GM19372 (cell line): ENCODE data around the gene ADGRF3.
"Not testable (repeated sequence)": the region's sequence is repeated elsewhere in the genome, so short reads cannot be mapped to it uniquely, and the experiment has no call there.

Source experiments
- ATAC-seq: cut with Tn5 transposase; IDR thresholded peaks from one replicate; pipeline ENCODE4 v1.9.1; 2021; ENCODE audit warnings: mild to moderate bottlenecking, low read depth, moderate library complexity; ENCODE audit not compliant: unreplicated experiment

Gene ADGRF3

GRCh38 chr2:26351375-26352090, 4.9 kb upstream of the ADGRF3 start:
- no peak for ATAC-seq

GRCh38 chr2:26349690-26350089, 3.1 kb upstream of the ADGRF3 start:
- no peak for ATAC-seq

DNA sequence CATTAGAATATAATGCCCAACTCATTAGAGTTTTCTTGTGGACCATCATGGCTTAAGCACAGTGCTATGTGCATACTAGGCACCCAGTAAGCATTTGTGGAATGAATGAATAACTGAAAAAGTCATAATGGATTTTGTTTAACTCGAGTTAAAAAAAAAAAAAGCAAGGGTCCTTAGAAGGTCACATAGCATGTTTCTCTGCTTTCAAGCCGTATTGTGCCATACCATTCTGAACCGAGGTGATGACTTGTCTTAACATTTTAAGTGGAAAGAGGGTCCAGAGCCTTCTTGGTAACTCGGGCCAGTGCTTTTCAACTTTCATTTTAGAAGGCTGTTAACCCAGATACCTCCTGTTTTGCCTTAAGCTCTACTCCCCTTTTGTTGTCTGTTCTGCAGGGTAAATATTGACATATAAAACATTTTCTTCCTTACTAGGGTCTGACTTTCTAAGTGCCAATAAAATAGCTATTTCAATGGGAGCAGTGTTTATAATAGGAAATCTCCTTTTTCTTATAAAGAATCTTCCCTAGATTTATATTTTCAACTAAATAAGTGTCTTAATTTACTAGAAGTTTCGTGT, 787 bp upstream of the ADGRF3 start:
- no peak for ATAC-seq

DNA sequence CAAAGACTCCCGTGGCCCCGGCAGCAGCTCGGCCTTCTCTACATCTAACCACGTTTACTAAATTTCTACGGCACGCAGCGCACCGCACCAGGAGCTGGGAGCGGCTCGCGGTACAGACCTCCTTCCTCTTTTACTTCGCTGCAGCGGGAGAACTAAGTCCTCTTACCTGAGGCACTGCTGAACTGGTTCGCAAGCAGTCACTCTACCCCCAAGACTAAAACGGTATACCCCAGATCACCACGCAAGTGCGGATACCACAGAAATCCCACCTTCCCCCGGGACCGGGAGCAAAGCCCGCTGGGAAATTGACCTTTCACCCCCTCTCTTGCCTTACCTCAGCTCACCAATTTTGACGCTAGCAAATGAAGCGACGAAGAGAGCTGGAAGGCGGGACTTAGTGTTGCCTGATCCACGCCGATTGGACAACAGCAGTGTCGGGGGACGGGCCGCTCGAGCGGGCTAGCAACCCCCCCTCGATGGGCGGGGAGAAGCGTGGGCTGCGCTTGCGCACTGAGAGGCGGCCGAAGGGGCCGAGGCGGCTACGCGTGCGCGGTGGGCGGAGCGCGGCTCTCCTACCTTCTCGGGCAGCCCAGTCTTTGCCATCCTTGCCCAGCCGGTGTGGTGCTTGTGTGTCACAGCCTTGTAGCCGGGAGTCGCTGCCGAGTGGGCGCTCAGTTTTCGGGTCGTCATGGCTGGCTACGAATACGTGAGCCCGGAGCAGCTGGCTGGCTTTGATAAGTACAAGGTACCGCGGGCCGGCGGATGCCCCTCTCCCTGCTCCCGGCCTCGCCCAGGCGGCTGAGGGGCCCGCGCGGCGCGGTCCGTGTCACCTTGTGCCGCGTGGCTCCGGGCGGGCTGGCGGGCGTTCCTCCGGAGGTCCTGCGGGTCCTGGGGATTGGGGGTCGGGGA, 790 bp downstream of the ADGRF3 start, which contains the start of gene SELENOI:
Gene SELENOI (plus strand): TSS at position 599 of the 909 bp plus-strand sequence. CDS start 90 bp downstream, at position 689.
- ATAC-seq = peak; percentile 91

GRCh38 chr2:26345283-26345544, 1.4 kb downstream of the ADGRF3 start:
- ATAC-seq = no peak

DNA sequence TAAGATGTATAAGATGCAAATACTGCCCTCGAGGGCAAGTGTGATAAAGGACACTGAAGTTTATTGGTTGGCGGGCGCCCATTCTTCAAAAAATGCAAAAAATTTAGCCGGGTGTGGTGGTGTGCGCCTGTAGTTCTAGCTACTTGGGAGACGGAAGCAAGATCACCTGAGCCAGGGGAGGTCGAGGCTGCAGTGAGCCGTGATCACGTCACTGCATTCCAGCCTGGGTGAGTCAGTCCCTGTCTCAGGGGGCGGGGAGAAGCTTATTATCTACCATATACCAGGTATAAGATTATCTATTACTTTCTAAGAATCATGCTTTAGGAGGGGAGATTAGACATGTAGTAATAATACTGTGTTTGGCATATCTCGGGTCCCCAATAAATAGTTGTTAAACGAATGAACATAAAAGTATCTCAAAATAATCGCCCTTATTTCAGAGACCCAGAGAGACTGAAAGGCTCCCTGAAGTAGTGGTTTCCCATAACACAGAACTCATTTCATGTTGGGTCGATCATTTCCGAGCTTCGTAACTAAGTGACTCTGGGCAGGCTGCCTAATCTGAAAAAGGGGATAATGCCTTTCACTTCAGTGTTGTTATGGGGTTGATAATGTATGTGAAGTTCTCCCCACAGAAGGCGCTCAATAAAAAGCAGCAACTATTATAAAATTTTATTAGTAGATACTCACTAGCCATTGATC, 1.9 kb downstream of the ADGRF3 start:
- ATAC-seq = no peak

- no peak for ATAC-seq
Measured at GRCh38 chr2:26340831-26341230, 5.8 kb downstream of the ADGRF3 start.

- no peak for ATAC-seq
Measured at GRCh38 chr2:26337298-26337697, 9.3 kb downstream of the ADGRF3 start.

GRCh38 chr2:26336719-26337118, 9.9 kb downstream of the ADGRF3 start:
- ATAC-seq = no peak

GRCh38 chr2:26335231-26335630, 11.4 kb downstream of the ADGRF3 start:
- no peak for ATAC-seq

DNA sequence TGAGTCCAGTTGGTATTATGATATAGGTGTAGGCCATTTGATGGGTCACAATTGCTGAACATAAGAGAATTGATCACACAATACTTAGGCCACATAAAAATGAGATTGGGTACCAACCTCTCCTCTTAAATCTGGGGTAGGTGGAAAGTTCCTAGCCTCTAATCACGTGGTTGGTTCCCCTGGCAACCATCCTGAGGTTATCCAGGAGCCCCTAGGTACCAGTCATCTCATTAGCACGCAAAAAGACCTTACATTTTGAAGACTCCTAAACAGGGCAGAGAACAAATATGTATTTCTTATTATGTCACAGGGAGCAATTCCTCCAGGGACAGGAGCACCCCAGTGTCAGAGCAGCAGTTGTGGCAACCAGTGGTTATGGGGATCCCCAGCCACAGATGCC, 13.3 kb downstream of the ADGRF3 start:
- no peak for ATAC-seq

GRCh38 chr2:26331321-26331720, 15.3 kb downstream of the ADGRF3 start:
- not testable (repeated sequence) for ATAC-seq

DNA sequence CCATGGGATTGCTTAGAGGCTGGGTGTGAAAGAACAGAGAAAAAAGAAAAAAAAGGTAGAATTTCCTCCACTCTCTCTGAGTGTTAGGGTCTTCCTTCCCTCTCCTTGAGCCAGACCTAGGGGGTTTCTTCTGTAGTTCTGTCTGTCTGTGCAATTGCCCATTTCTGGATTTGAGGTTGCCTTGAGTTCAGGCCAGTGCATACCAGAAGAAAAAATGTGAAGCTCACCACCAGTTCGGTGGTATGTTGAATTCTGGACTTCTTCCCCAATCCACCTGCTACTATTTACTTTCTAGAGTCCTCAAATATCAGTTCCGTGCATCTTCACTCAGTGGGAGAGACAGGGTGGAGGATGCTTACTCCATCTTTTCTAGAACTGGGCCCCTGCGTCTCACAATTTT, 16.0 kb downstream of the ADGRF3 start:
- no peak for ATAC-seq

- no peak for ATAC-seq
Measured at GRCh38 chr2:26330114-26330549, 16.5 kb downstream of the ADGRF3 start.

DNA sequence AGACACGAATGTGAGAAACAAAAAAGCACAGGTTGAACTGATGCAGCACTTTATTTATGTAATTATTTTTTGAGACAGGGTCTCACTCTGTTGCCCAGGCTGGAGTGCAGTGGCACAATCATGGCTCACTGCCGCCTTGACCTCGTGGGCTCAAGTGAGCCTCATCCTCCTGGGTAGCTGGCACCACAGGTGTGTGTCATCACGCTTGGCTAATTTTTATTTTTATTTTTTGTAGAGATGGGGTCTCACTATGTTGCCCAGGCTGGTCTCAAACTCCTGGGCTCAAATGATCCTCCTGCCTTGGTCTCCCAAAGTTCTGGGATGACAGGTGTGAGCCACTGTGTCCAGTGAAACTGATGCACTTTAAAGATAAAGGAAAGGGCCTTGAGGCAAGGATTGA, 17.5 kb downstream of the ADGRF3 start:
- ATAC-seq = not testable (repeated sequence)

DNA sequence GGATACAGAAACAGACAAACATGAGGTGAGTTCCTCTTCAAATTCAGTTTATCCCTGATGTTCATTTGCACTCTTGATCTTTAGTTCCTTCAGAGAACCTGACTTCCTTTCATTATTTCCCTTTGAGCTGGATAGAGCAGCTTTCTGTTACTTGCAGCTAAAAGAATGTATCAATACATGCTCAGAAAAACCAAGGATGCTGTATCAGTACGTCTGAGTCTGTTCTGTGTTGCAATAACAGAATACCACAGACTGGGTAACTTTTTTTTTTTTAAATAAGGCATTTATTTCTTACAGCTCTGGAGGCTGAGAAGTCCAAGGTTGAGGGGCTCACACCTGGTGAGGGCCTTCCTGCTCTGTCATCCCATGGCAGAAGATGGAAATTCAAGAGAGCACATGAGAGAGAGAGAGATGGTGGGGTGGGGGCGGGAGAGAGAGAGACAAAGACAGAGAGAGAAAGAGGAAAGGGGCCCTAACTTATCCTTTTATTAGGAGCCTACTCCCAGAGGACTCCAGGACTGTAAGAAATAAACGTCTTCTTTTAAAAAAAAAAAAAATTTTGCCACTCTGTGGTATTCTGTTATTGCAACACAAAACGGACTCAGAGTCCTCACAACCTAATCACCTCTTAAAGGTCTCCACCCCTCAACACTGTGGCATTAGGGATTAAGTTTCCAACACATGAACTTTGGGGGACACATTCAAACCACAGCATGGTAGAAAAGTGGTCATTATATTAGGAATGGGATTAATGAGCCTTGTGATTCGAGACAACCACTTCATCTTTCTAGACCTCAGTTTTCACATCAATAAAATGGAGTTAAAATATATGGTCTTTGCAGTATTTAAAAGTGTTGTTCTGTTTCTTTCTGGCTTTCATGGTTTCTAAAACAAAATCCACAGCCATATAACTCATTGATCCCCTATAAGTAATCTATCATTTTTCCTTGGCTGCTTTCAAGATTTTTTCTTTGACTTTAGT, 19.0 kb downstream of the ADGRF3 start:
- ATAC-seq = no peak

DNA sequence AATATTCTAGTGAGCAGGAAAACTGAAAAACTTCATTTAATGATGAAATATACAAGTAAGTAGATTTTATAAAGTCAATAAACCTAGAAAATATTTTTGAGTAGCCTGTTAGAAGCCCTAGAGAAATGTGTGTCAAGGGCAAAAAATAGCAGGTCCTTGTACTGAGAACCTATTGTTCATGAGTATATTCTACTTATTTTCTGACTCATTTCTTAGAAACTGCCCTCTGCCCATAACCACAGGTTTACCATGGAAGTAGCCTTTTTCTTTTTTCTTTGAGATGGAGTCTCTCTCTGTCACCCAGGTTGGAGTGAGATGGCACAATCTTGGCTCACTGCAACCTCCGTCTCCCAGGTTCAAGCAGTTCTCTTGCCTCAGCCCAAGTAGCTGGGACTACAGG, 20.1 kb downstream of the ADGRF3 start:
- no peak for ATAC-seq

- ATAC-seq = no peak
Measured at GRCh38 chr2:26325851-26326250, 20.7 kb downstream of the ADGRF3 start.

GRCh38 chr2:26324903-26325302, 21.7 kb downstream of the ADGRF3 start:
- no peak for ATAC-seq

GRCh38 chr2:26324479-26324878, 22.1 kb downstream of the ADGRF3 start:
- ATAC-seq = not testable (repeated sequence)
